CD4-positive, CD25-positive, alpha-beta regulatory T cell (primary cell): ENCODE data around the gene PGF. TPM values are rescaled to one million over a fixed set of nuclear protein-coding genes. Genes with fewer than 3 reads are reported as not detected.

Source experiments
- ATAC-seq, 2 donors: fragments of 150-1000 bp; cut with Tn5 transposase; one replicate each; pipeline ENCODE4 v1.10.0; 2021; ENCODE audit warnings: low read depth in 2 of 2, moderate number of reproducible peaks in 2 of 2, moderate library complexity in 1 of 2
- DNase-seq, 3 donors: peaks; one replicate each; pipeline versions ENCODE4 v3.0.0 to v3.0.0-alpha.2; 2012 to 2022; ENCODE audit warnings: mixed read lengths in 1 of 3
- H3K27ac ChIP-seq: one replicate; pipeline ENCODE4 v1.7.0; 2013; ENCODE audit warnings: mild to moderate bottlenecking, low read length; ENCODE audit not compliant: insufficient read depth, poor library complexity, severe bottlenecking
- H3K27me3 ChIP-seq: one replicate; pipeline ENCODE4 v1.7.0; 2013; ENCODE audit warnings: low read length; ENCODE audit not compliant: control insufficient read depth, insufficient read depth
- H3K36me3 ChIP-seq: one replicate; pipeline ENCODE4 v1.7.0; 2013; ENCODE audit warnings: mild to moderate bottlenecking, low read length, moderate library complexity; ENCODE audit not compliant: control insufficient read depth, insufficient read depth
- H3K4me1 ChIP-seq: 2 replicates; pipeline ENCODE4 v1.7.0; 2013; ENCODE audit warnings: mild to moderate bottlenecking, low read length; ENCODE audit not compliant: insufficient read depth, control insufficient read depth, poor library complexity, severe bottlenecking
- H3K4me3 ChIP-seq: one replicate; pipeline ENCODE4 v1.7.0; 2013; ENCODE audit warnings: low read depth, mild to moderate bottlenecking, low read length, moderate library complexity
- H3K9me3 ChIP-seq, 2 experiments: 1 replicate in 1 of 2; 2 replicates in 1 of 2; pipeline ENCODE4 v1.7.0; 2013; ENCODE audit warnings: low read length in 2 of 2, mild to moderate bottlenecking in 1 of 2, moderate library complexity in 1 of 2; ENCODE audit not compliant: control insufficient read depth in 2 of 2
- H3K27ac Mint-ChIP-seq, 3 donors: one replicate each; pipeline ENCODE4 v1.8.0; 2020 to 2022; ENCODE audit warnings: mild to moderate bottlenecking in 3 of 3, mixed read lengths in 3 of 3, moderate library complexity in 2 of 3
- H3K27me3 Mint-ChIP-seq: one replicate; pipeline ENCODE4 v1.8.0; 2022; ENCODE audit warnings: mild to moderate bottlenecking, mixed read lengths
- H3K36me3 Mint-ChIP-seq: one replicate; pipeline ENCODE4 v1.8.0; 2020; ENCODE audit warnings: mixed read lengths
- H3K4me1 Mint-ChIP-seq, 4 donors: one replicate each; pipeline ENCODE4 v1.8.0; 2020 to 2022; ENCODE audit warnings: mixed read lengths in 4 of 4, mild to moderate bottlenecking in 1 of 4
- H3K4me3 Mint-ChIP-seq, 4 donors: one replicate each; pipeline ENCODE4 v1.8.0; 2020 to 2022; ENCODE audit warnings: mild to moderate bottlenecking in 4 of 4, mixed read lengths in 4 of 4, moderate library complexity in 3 of 4
- H3K9me3 Mint-ChIP-seq, 7 donors: one replicate each; pipeline ENCODE4 v1.8.0; 2020 to 2022; ENCODE audit warnings: mixed read lengths in 7 of 7, mild to moderate bottlenecking in 3 of 7, moderate library complexity in 2 of 7
- polyA plus RNA-seq, 4 donors: library from polyadenylated mRNA; unstranded; fragments of 300-500 nt; fragmentation: Illumina TruSeq; gene quantifications; one replicate each; pipeline ENCODE4 v1.2.3, GENCODE V29; 2021
- total RNA-seq: library from RNA; stranded (reverse); gene quantifications from one replicate; pipeline ENCODE4 v1.2.3, GENCODE V29; 2022

The PGF gene
- total and polyA plus RNA-seq, 5 donors from 2014 or later: 0.44 TPM; not detected in 4

DNA sequence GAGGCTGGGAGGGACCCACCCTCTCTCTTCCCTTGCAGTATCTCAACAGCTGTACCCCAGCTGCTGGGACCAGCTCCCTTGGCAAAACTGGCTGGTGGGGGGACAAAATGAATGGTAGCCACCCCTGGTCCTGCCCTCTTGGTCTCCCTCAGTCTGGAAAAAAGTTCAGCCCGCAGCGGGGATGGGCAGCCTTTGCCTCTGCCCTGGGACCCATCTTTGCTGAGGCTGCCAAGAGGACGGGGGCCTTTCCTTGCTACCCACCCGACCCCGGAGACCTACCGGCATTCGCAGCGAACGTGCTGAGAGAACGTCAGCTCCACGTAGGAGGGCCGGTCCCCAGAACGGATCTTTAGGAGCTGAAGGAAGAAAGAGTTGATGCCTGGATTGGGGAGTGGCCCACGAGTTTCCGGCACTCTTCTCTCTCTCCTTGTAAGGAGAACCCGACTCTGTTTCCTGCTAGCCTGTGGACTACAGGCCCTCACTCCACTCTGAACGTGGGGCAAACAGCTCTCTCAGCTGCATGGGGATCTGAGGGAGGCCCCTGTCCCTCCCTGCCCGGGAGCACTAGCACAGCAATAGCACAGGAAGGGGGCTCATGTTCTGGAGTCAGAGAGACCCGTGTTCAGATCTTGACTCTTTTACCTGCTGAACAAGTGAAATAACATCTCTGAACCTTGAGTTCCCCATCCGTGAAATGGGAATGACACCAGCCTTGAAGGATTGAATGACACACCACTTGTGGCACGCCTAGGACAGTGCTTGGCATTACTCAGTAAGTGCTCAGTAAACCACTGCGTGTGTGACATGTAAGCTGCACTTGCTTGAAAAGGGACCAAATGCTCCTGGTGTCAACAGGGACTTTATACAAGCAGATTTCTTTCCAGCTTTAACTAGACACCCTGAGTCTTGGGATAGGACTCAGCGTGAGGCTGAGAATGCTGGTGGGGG lies 6.9 kb downstream of the PGF start:
- H3K27me3 ChIP-seq: no peaks in the 10 kb centered on the region
- no peaks in the 10 kb centered on the region for H3K9me3 ChIP-seq
- H3K27me3 Mint-ChIP-seq: peaks cover 17% of the 10 kb centered on the region
- no peaks in the 10 kb centered on the region for H3K36me3 ChIP-seq
- peaks cover 6% of the 10 kb centered on the region for H3K4me1 ChIP-seq
- H3K9me3 Mint-ChIP-seq: no peaks in the 10 kb centered on the region
- no peak overlapping the region for H3K4me3 Mint-ChIP-seq
- peaks cover 3 to 7% (median 7%) of the 10 kb centered on the region in 4 donors for H3K4me1 Mint-ChIP-seq
- H3K36me3 Mint-ChIP-seq: no peaks in the 10 kb centered on the region
- no peak overlapping the region for H3K4me3 ChIP-seq
- no peak overlapping the region for H3K27ac ChIP-seq
- H3K27ac Mint-ChIP-seq: no peak overlapping the region
- ATAC-seq (no peak), DNase-seq (no peak)

DNA sequence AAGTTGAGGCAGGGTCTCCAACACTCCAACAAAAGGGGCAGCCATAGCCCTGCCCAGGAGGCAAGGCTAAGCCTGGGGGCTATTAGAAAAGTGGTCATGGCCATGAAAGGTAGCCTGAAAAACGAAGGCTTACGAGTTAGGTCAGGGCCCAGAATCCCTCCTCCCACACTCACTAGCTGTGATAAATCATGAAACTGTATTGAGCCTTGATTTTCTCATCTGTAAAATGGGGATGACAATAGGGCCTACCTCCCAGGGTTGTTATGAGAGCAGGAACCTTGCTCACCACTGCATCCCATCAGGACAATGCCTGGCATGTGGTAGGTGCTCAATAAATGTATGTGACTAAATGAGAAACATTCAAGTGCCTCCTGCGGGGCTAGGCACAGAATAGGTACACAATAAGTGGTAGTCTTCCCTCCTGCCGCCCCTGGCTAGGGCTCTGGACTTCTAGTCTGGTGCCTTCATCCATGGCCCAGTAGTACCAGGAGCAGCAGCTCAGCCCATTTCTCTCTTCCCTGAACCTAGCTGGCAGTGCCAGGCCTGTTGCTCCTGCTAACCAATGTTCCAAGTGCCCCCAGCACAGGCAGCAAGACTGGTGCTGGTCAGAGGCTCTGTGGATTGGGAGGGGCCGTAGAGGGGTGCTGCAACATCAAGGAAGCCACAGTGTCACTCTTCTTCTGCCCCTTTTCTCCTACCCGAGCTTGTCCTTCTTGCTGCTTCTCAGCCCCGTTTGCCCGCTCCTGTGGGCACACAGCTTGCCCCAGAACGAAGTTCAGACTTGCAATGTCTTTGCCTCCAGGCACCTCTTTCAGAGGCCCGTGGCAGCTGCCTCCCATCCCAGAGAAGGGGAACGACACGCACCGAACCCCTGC lies 7.8 kb downstream of the PGF start:
- Histone ChIP-seq H3K4me3 (no peak overlapping the region), H3K4me1 (peaks cover 13% of the 10 kb centered on the region), H3K27ac (no peak overlapping the region), H3K9me3 (no peaks in the 10 kb centered on the region), H3K27me3 (no peaks in the 10 kb centered on the region), H3K36me3 (no peaks in the 10 kb centered on the region)
- DNase-seq: no peak
- H3K36me3 Mint-ChIP-seq: no peaks in the 10 kb centered on the region
- H3K9me3 Mint-ChIP-seq: no peaks in the 10 kb centered on the region
- no peak for ATAC-seq
- H3K4me1 Mint-ChIP-seq: peaks cover 9 to 16% (median 12%) of the 10 kb centered on the region in 4 donors
- no peak overlapping the region for H3K27ac Mint-ChIP-seq
- no peak overlapping the region for H3K4me3 Mint-ChIP-seq
- H3K27me3 Mint-ChIP-seq: peaks cover 7% of the 10 kb centered on the region

DNA sequence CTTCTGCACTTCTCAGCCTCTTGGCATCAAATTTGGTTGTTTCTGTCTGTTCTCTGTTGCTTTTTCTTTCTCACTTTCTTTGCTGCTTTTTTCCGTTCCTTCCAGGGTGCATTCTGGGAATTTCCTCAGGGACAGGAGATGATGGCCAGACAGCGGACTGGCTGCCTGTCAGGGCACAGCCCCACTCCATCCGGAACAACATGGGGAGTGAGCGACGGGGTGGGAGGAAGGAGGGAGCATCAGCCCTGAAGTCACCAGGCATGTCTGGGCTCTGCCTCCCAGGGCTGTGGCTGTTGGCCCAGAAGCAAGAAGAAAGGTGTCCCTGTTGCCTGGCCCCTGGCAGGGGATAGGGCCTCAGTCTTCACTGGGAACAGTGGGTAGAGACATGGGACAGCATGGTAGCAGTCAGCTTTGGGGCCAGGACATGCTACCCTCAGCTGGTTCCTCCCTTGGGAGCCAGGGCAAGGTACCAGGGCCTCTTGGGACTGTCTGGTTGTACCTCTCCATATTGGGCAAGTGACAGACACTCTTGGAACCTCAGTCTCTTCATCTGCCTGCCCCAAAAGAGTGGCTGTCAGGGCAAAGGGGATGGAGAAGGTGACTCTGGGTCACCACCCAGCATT lies 8.6 kb downstream of the PGF start:
- no peak for DNase-seq
- ATAC-seq: no peak
- H3K27me3 ChIP-seq: no peaks in the 10 kb centered on the region
- H3K4me3 ChIP-seq: no peak overlapping the region
- Mint-ChIP-seq H3K4me1 (peaks cover 9 to 24% (median 14%) of the 10 kb centered on the region in 4 donors), H3K9me3 (no peaks in the 10 kb centered on the region), H3K27ac (peak overlapping the region in 1 of 3 donors; percentile 93), H3K36me3 (no peaks in the 10 kb centered on the region), H3K4me3 (no peak overlapping the region), H3K27me3 (peaks cover 6% of the 10 kb centered on the region)
- H3K27ac ChIP-seq: no peak overlapping the region
- no peaks in the 10 kb centered on the region for H3K9me3 ChIP-seq
- H3K36me3 ChIP-seq: no peaks in the 10 kb centered on the region
- H3K4me1 ChIP-seq: peaks cover 21% of the 10 kb centered on the region

- peak; percentile 65 to 75 for ATAC-seq
Measured at GRCh38 chr14:74945852-74946658, 9.3 kb downstream of the PGF start.

GRCh38 chr14:74945261-74945851 lies 10.0 kb downstream of the PGF start:
- Histone ChIP-seq H3K4me3 (no peak overlapping the region), H3K27ac (no peak overlapping the region), H3K36me3 (no peaks in the 10 kb centered on the region), H3K4me1 (peaks cover 31% of the 10 kb centered on the region), H3K27me3 (no peaks in the 10 kb centered on the region), H3K9me3 (no peaks in the 10 kb centered on the region)
- H3K27me3 Mint-ChIP-seq: peaks cover 6% of the 10 kb centered on the region
- H3K4me3 Mint-ChIP-seq: no peak overlapping the region
- no peaks in the 10 kb centered on the region for H3K36me3 Mint-ChIP-seq
- H3K9me3 Mint-ChIP-seq: no peaks in the 10 kb centered on the region
- H3K4me1 Mint-ChIP-seq: peaks cover 9 to 34% (median 19%) of the 10 kb centered on the region in 4 donors
- ATAC-seq: no peak
- no peak for DNase-seq
- no peak overlapping the region for H3K27ac Mint-ChIP-seq

More at GRCh38 chr14:74945852-74946658, 9.3 kb downstream of the PGF start:
- peaks cover 9 to 31% (median 19%) of the 10 kb centered on the region in 4 donors for H3K4me1 Mint-ChIP-seq
- no peak overlapping the region for H3K4me3 ChIP-seq
- H3K9me3 ChIP-seq: no peaks in the 10 kb centered on the region
- H3K27ac Mint-ChIP-seq: peak overlapping the region in 2 of 3 donors; percentile 9 to 93
- H3K27ac ChIP-seq: no peak overlapping the region
- H3K9me3 Mint-ChIP-seq: no peaks in the 10 kb centered on the region
- H3K4me1 ChIP-seq: peaks cover 28% of the 10 kb centered on the region
- no peaks in the 10 kb centered on the region for H3K36me3 Mint-ChIP-seq
- H3K4me3 Mint-ChIP-seq: peak overlapping the region in 2 of 4 donors; percentile 74 to 84
- peak; percentile 59 to 69 (median 62) for DNase-seq
- H3K27me3 Mint-ChIP-seq: peaks cover 6% of the 10 kb centered on the region
- H3K36me3 ChIP-seq: no peaks in the 10 kb centered on the region
- H3K27me3 ChIP-seq: no peaks in the 10 kb centered on the region

- DNase-seq (no peak), ATAC-seq (no peak)
- H3K4me1 Mint-ChIP-seq: peaks cover 16 to 43% (median 26%) of the 10 kb centered on the region in 4 donors
- H3K9me3 Mint-ChIP-seq: peaks cover 0 to 4% (median 0%) of the 10 kb centered on the region in 7 donors
- H3K27ac ChIP-seq: peak overlapping the region; percentile 73
- peak overlapping the region in 2 of 4 donors; percentile 48 to 81 for H3K4me3 Mint-ChIP-seq
- peaks cover 31% of the 10 kb centered on the region for H3K4me1 ChIP-seq
- H3K27ac Mint-ChIP-seq: peak overlapping the region in 2 of 3 donors; percentile 63 to 94
- no peaks in the 10 kb centered on the region for H3K27me3 Mint-ChIP-seq
- no peaks in the 10 kb centered on the region for H3K9me3 ChIP-seq
- H3K36me3 ChIP-seq: no peaks in the 10 kb centered on the region
- no peak overlapping the region for H3K4me3 ChIP-seq
- no peaks in the 10 kb centered on the region for H3K36me3 Mint-ChIP-seq
- no peaks in the 10 kb centered on the region for H3K27me3 ChIP-seq
Measured at GRCh38 chr14:74942608-74943007, 12.8 kb downstream of the PGF start.
